ENCODE data around the gene SNX25. TPM values are rescaled to one million over a fixed set of nuclear protein-coding genes. Genes with fewer than 3 reads are reported as not detected.

Gene SNX25
- total and polyA plus RNA-seq, 2 donors (not counting 1 experiment from before 2014, with no cell fraction given) = 12.0 to 77.6 TPM

DNA sequence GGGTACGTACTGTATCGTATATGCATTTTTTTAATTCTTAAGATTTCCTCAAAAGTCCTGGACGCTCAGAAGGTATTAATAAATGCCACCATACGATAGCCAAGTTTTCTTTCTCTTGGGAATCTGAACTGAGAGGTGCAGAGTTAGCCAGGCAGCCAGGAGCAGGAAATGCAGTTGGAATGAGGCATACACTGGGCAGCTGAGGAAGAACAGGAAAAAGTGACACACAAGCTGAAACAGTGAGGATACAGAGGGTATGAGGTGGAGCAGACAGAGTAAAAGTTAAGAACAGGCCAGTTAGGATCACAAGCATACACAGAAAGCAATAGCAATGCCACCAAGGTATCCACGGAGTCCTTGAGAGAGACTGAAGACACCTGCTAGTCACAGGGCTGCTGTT is 203.0 kb downstream of the SNX25 start:
- Mint-ChIP-seq H3K4me3 (no peak overlapping the region), H3K9me3 (ENCODE audit: insufficient read depth) (no peaks in the 10 kb centered on the region), H3K27ac (no peak overlapping the region), H3K4me1 (no peaks in the 10 kb centered on the region), H3K27me3 (no peaks in the 10 kb centered on the region)
- no peaks in the 10 kb centered on the region for H3K9me3 ChIP-seq (ENCODE audit: control extremely low read depth in 1 of 3, control insufficient read depth in 2 of 3, insufficient read depth in 1 of 3, low read length in 2 of 3)
- DNase-seq (no peak), ATAC-seq (ENCODE audit: low read depth) (no peak)
- H3K4me2 ChIP-seq (replicated peaks; ENCODE audit: low read depth, low read length, poor library complexity, severe bottlenecking) = no peak overlapping the region
- WGBS (ENCODE audit: insufficient coverage) = 100% methylated on average over 2 of the region's 5 CpGs
- H3K4me1 ChIP-seq (ENCODE audit: control insufficient read depth in 2 of 2, insufficient read depth in 2 of 2, low read length in 2 of 2) = no peaks in the 10 kb centered on the region
- TF ChIP-seq EZH2 (IDR thresholded peaks at IDR 0.05; ENCODE audit: borderline replicate concordance, insufficient read depth, low read depth, low read length, poor library complexity, severe bottlenecking) = no peak
- TF ChIP-seq, protein P1, sequence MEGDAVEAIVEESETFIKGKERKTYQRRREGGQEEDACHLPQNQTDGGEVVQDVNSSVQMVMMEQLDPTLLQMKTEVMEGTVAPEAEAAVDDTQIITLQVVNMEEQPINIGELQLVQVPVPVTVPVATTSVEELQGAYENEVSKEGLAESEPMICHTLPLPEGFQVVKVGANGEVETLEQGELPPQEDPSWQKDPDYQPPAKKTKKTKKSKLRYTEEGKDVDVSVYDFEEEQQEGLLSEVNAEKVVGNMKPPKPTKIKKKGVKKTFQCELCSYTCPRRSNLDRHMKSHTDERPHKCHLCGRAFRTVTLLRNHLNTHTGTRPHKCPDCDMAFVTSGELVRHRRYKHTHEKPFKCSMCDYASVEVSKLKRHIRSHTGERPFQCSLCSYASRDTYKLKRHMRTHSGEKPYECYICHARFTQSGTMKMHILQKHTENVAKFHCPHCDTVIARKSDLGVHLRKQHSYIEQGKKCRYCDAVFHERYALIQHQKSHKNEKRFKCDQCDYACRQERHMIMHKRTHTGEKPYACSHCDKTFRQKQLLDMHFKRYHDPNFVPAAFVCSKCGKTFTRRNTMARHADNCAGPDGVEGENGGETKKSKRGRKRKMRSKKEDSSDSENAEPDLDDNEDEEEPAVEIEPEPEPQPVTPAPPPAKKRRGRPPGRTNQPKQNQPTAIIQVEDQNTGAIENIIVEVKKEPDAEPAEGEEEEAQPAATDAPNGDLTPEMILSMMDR (IDR thresholded peaks at IDR 0.05) = no peak
- peaks cover 1 to 32% of the 10 kb centered on the region in 2 experiments for H3K36me3 ChIP-seq (replicated peaks in 1 of 2; ENCODE audit: control extremely low read depth in 1 of 2, control insufficient read depth in 1 of 2, extremely low read depth in 1 of 2, insufficient read depth in 2 of 2, low read length in 1 of 2)
- H2AFZ ChIP-seq (ENCODE audit: insufficient read depth, low read depth, low read length, poor library complexity, severe bottlenecking) = no peak overlapping the region
- no peaks in the 10 kb centered on the region for H3K27me3 ChIP-seq (replicated peaks in 1 of 4; ENCODE audit: control extremely low read depth in 1 of 4, control insufficient read depth in 3 of 4, insufficient read depth in 4 of 4, low read length in 3 of 4)
- H4K20me1 ChIP-seq (ENCODE audit: control insufficient read depth, insufficient read depth, low read length, poor library complexity, severe bottlenecking) = no peaks in the 10 kb centered on the region
- peaks cover 3% of the 10 kb centered on the region for H3K79me2 ChIP-seq (ENCODE audit: control insufficient read depth, insufficient read depth, low read length)
- no peak overlapping the region for H3K4me3 ChIP-seq (ENCODE audit: control extremely low read depth in 1 of 5, extremely low read depth in 1 of 5, insufficient read depth in 1 of 5, low read depth in 2 of 5, low read length in 4 of 5)
- ChIA-PET POLR2A (no interaction called here), CTCF (no interaction called here)
- no peak overlapping the region for H3K27ac ChIP-seq (ENCODE audit: low read length in 2 of 2)
- no peak overlapping the region for H3K9ac ChIP-seq (ENCODE audit: low read length)
- intact Hi-C loops (cut with micrococcal nuclease) = no loop called here

Other genes with a start within 250 kb of the SNX25 start
- gene HELT, start 191.1 kb upstream of the SNX25 start, total RNA-seq = not detected in 2 replicates
- not detected in 2 replicates for gene HELT, start 191.1 kb upstream of the SNX25 start, polyA plus RNA-seq
- 7.3 and 8.2 TPM in 2 replicates for gene SLC25A4, start 66.3 kb upstream of the SNX25 start, total RNA-seq
- gene SLC25A4, start 66.3 kb upstream of the SNX25 start, polyA plus RNA-seq = 11.7 and 13.0 TPM in 2 replicates
- gene CFAP97, start 5.6 kb upstream of the SNX25 start, total RNA-seq = 32.0 and 32.4 TPM in 2 replicates
- gene CFAP97, start 5.6 kb upstream of the SNX25 start, polyA plus RNA-seq = 9.3 and 11.3 TPM in 2 replicates
- gene LRP2BP, start 186.3 kb downstream of the SNX25 start, total RNA-seq = 1.6 and 1.7 TPM in 2 replicates
- gene LRP2BP, start 186.3 kb downstream of the SNX25 start, polyA plus RNA-seq = 0.15 and 0.32 TPM in 2 replicates
- 22.8 and 29.6 TPM in 2 replicates for gene ANKRD37, start 187.2 kb downstream of the SNX25 start, total RNA-seq
- 30.6 and 64.9 TPM in 2 replicates for gene ANKRD37, start 187.2 kb downstream of the SNX25 start, polyA plus RNA-seq
- 20.6 and 24.4 TPM in 2 replicates for gene UFSP2, start 216.4 kb downstream of the SNX25 start, total RNA-seq
- 9.5 and 12.2 TPM in 2 replicates for gene UFSP2, start 216.4 kb downstream of the SNX25 start, polyA plus RNA-seq

Data from B cell (primary cell).